Measurements from ENCODE around the gene PERM1. TPM values are rescaled to one million over a fixed set of nuclear protein-coding genes. Genes with fewer than 3 reads are reported as not detected.

PERM1 gene
- total RNA-seq, 1 experiment from 2014 or later = 0.47 TPM

GRCh38 chr1:998995-999724 is 17.3 kb upstream of the PERM1 start:
- Histone ChIP-seq H3K27ac (ENCODE audit: low read length) (peak overlapping the region; percentile 96), H2AFZ (ENCODE audit: low read length) (no peak overlapping the region)

GRCh38 chr1:998745-998994 is 16.8 kb upstream of the PERM1 start:
- DNase-seq = no peak
- Histone ChIP-seq H3F3A (ENCODE audit: low read length, unreplicated experiment) (no peaks in the 10 kb centered on the region), H3K4me2 (ENCODE audit: low read length) (peak overlapping the region; percentile 93), H3K9me3 (ENCODE audit: low read length) (no peaks in the 10 kb centered on the region), H3K27me3 (ENCODE audit: low read length) (no peaks in the 10 kb centered on the region), H3K36me3 (ENCODE audit: low read depth, low read length) (no peaks in the 10 kb centered on the region), H2AFZ (ENCODE audit: low read length) (no peak overlapping the region), H3K4me3 (ENCODE audit: low read length) (peak overlapping the region; percentile 93), H3K27ac (ENCODE audit: low read length) (peak overlapping the region; percentile 96; the same call in 1 of the 2 replicates), H3K79me2 (ENCODE audit: low read length) (peaks cover 48% of the 10 kb centered on the region), H3K9ac (ENCODE audit: low read length) (peak overlapping the region; percentile 97), H3K4me1 (ENCODE audit: insufficient read depth, low read length) (peaks cover 4% of the 10 kb centered on the region; the same call in 1 of the 2 replicates), H4K20me1 (ENCODE audit: low read length) (peaks cover 22% of the 10 kb centered on the region), H3K9me2 (replicated peaks; ENCODE audit: low read length) (no peaks in the 10 kb centered on the region)
- ChIA-PET POLR2A (ENCODE audit: unreplicated experiment) (no interaction called here), CTCF (no interaction called here)
- no TSS peak for BruUV-seq (replicated peaks)
- TF ChIP-seq CTCF (conservative IDR thresholded peaks at IDR 0.05; ENCODE audit: low read depth, low read length) = no peak
- TF ChIP-seq EZH2phosphoT487 (IDR thresholded peaks at IDR 0.05; ENCODE audit: borderline replicate concordance, low read length) = no peak
- TF ChIP-seq EZH2 (IDR thresholded peaks at IDR 0.05; ENCODE audit: low read length, unreplicated experiment) = no peak
- ATAC-seq = no peak
- intact Hi-C loops (cut with micrococcal nuclease) = no loop called here

More at GRCh38 chr1:998995-999724, 17.3 kb upstream of the PERM1 start:
- BruUV-seq (replicated peaks) = no TSS peak
- Histone ChIP-seq H3F3A (ENCODE audit: low read length, unreplicated experiment) (no peaks in the 10 kb centered on the region), H3K4me3 (ENCODE audit: low read length) (peak overlapping the region; percentile 93), H3K36me3 (ENCODE audit: low read depth, low read length) (no peaks in the 10 kb centered on the region), H3K9ac (ENCODE audit: low read length) (peak overlapping the region; percentile 97), H3K4me1 (ENCODE audit: insufficient read depth, low read length) (peaks cover 4% of the 10 kb centered on the region; the same call in 1 of the 2 replicates), H3K9me2 (replicated peaks; ENCODE audit: low read length) (no peaks in the 10 kb centered on the region), H3K4me2 (ENCODE audit: low read length) (peak overlapping the region; percentile 93), H4K20me1 (ENCODE audit: low read length) (peaks cover 22% of the 10 kb centered on the region), H3K27me3 (ENCODE audit: low read length) (no peaks in the 10 kb centered on the region), H3K9me3 (ENCODE audit: low read length) (no peaks in the 10 kb centered on the region), H3K79me2 (ENCODE audit: low read length) (peaks cover 48% of the 10 kb centered on the region)
- intact Hi-C loops (cut with micrococcal nuclease) = no loop called here
- DNase-seq (peak; percentile 65), ATAC-seq (peak; percentile 11)
- POLR2A ChIA-PET (ENCODE audit: unreplicated experiment) = interaction anchor here (0.5 to 0.7 kb wide), 3 partner anchors 32 to 616 kb away, joined by 3 to 7 read pairs (median 4); partner anchors contain the start of genes MIB2 and PLEKHN1
- CTCF ChIA-PET = no interaction called here
- TF ChIP-seq CTCF (conservative IDR thresholded peaks at IDR 0.05; ENCODE audit: low read depth, low read length) (no peak), EZH2 (IDR thresholded peaks at IDR 0.05; ENCODE audit: low read length, unreplicated experiment) (no peak), EZH2phosphoT487 (IDR thresholded peaks at IDR 0.05; ENCODE audit: borderline replicate concordance, low read length) (no peak)
